Smooth muscle cell (in vitro differentiated cells): ENCODE measurements around the gene G3BP1. TPM values are rescaled to one million over a fixed set of nuclear protein-coding genes. Genes with fewer than 3 reads are reported as not detected.
"Not testable (repeated sequence)": the region's sequence is repeated elsewhere in the genome, so short reads cannot be mapped to it uniquely, and the experiment has no call there.

Experiments
- DNase-seq: peaks from one replicate; lab custom pipeline; 2025; ENCODE audit not compliant: unreplicated experiment; lab: John Stamatoyannopoulos, UW
- H2AFZ ChIP-seq: fragments of 200-600 bp; sonication (generic); 2 replicates; pipeline ENCODE4 v1.6.0; 2016; ENCODE audit warnings: antibody characterized with exemption, low read depth, mild to moderate bottlenecking
- H3F3A ChIP-seq: fragments of 200-600 bp; sonication (generic); 2 replicates; pipeline ENCODE4 v1.6.0; 2017; ENCODE audit warnings: antibody characterized with exemption, low read depth
- H3K27ac ChIP-seq: fragments of 200-600 bp; sonication (generic); 2 replicates; pipeline ENCODE4 v1.5.1; 2016; ENCODE audit warnings: low read depth, mild to moderate bottlenecking
- H3K27me3 ChIP-seq: fragments of 200-600 bp; sonication (generic); 2 replicates; pipeline ENCODE4 v1.6.1; 2016; ENCODE audit warnings: low read depth, mild to moderate bottlenecking
- H3K36me3 ChIP-seq: fragments of 200-600 bp; sonication (generic); 2 replicates; pipeline ENCODE4 v1.5.1; 2016; ENCODE audit warnings: low read depth
- H3K4me1 ChIP-seq: fragments of 200-600 bp; sonication (generic); 2 replicates; pipeline ENCODE4 v1.5.1; 2016; ENCODE audit warnings: low read depth
- H3K4me2 ChIP-seq: fragments of 200-600 bp; sonication (generic); 2 replicates; pipeline ENCODE4 v1.6.0; 2016; ENCODE audit warnings: mild to moderate bottlenecking
- H3K4me3 ChIP-seq: fragments of 200-600 bp; sonication (generic); 2 replicates; pipeline ENCODE4 v1.5.1; 2016; ENCODE audit warnings: mild to moderate bottlenecking
- H3K79me2 ChIP-seq: fragments of 200-600 bp; sonication (generic); 2 replicates; pipeline ENCODE4 v1.6.0; 2016; ENCODE audit warnings: low read depth, mild to moderate bottlenecking
- H3K9ac ChIP-seq: fragments of 200-600 bp; sonication (generic); 2 replicates; pipeline ENCODE4 v1.6.0; 2016; ENCODE audit warnings: low read depth
- H3K9me3 ChIP-seq: fragments of 200-600 bp; sonication (generic); replicated peaks from 2 replicates; pipeline ENCODE4 v1.5.1; 2016; ENCODE audit warnings: low read depth
- H4K20me1 ChIP-seq: fragments of 200-600 bp; sonication (generic); 2 replicates; pipeline ENCODE4 v1.6.0; 2016; ENCODE audit warnings: low read depth
- WGBS: methylation state at CpG from one replicate; pipeline ENCODE4 v1.1.7; 2016; ENCODE audit warnings: low lambda C conversion rate; 5-methylcytosine and 5-hydroxymethylcytosine counted together
- polyA plus RNA-seq: library from polyadenylated mRNA; unstranded; fragments of >200 nt; fragmentation: Nextera tagmentation; extraction: Ambion mirVana; gene quantifications from 2 replicates; pipeline ENCODE4 v1.2.1, GENCODE V29; 2016
- total RNA-seq: library from RNA; depleted of rRNA; stranded (reverse); fragments of >200 nt; gene quantifications from 2 replicates; pipeline ENCODE4 v1.2.3, GENCODE V29; 2014
- TF ChIP-seq, protein P1 (sequence below): fragments of 200-600 bp; sonication (generic); IDR thresholded peaks from 2 replicates; pipeline ENCODE4 v1.5.1; 2017; ENCODE audit warnings: borderline replicate concordance, mild to moderate bottlenecking, antibody characterized with exemption; ENCODE audit not compliant: insufficient read depth, poor library complexity, severe bottlenecking

The G3BP1 gene
- total and polyA plus RNA-seq, 2 experiments from 2014 or later: 69.5 to 96.8 TPM

DNA sequence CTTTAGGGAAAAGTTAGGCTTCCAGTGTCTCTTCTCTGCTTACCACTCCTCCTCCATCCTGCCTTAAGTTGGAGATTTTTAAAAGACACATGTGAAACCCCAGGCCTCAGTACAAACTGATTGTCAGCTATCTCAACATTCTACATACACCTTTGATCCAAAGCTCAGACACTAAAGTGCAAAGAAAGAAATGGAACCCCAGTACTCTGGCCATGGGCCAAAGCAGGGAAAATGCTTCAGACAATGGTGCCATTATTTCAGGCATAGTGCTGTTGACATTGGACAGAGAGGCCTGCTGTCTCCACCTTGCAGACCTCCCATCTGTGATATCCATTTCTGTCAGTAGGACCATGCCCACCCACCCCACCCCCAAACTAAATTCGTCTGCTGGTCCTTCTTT lies 49.1 kb downstream of the G3BP1 start:
- Histone ChIP-seq H3K4me3 (no peak overlapping the region), H3K27me3 (no peaks in the 10 kb centered on the region), H4K20me1 (no peaks in the 10 kb centered on the region), H3F3A (no peaks in the 10 kb centered on the region), H2AFZ (no peak overlapping the region), H3K9me3 (no peaks in the 10 kb centered on the region), H3K36me3 (no peaks in the 10 kb centered on the region), H3K9ac (no peak overlapping the region), H3K27ac (no peak overlapping the region), H3K4me1 (peaks cover 3% of the 10 kb centered on the region), H3K79me2 (no peaks in the 10 kb centered on the region), H3K4me2 (no peak overlapping the region)
- no peak for DNase-seq
- WGBS: 100% methylated on average over 1 of the region's 1 CpG
- TF ChIP-seq, protein P1, sequence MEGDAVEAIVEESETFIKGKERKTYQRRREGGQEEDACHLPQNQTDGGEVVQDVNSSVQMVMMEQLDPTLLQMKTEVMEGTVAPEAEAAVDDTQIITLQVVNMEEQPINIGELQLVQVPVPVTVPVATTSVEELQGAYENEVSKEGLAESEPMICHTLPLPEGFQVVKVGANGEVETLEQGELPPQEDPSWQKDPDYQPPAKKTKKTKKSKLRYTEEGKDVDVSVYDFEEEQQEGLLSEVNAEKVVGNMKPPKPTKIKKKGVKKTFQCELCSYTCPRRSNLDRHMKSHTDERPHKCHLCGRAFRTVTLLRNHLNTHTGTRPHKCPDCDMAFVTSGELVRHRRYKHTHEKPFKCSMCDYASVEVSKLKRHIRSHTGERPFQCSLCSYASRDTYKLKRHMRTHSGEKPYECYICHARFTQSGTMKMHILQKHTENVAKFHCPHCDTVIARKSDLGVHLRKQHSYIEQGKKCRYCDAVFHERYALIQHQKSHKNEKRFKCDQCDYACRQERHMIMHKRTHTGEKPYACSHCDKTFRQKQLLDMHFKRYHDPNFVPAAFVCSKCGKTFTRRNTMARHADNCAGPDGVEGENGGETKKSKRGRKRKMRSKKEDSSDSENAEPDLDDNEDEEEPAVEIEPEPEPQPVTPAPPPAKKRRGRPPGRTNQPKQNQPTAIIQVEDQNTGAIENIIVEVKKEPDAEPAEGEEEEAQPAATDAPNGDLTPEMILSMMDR: no peak

DNA sequence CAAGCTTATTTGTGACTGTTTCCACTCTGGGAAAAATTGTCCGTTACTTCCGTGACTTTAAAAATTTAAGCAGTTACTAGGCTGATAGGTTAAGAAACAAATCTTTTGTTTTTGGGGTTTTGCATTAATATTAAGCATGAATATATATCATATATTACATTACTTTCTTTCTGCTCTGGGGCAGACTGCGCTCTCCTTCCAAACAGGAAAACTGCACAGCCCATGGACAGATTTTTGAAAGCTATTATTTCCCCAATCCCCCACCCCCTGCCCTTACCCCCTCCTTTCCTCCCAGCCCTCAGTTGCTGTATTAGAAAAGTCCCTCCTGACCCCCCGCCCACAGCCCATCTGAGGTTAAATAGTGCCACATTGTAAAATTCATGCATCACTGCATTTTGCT lies 50.4 kb downstream of the G3BP1 start:
- Histone ChIP-seq H3K36me3 (no peaks in the 10 kb centered on the region), H3K4me3 (no peak overlapping the region), H3K27me3 (no peaks in the 10 kb centered on the region), H3F3A (no peaks in the 10 kb centered on the region), H3K9ac (no peak overlapping the region), H2AFZ (no peak overlapping the region), H3K4me1 (peaks cover 3% of the 10 kb centered on the region), H3K9me3 (no peaks in the 10 kb centered on the region), H3K4me2 (no peak overlapping the region), H4K20me1 (no peaks in the 10 kb centered on the region), H3K27ac (no peak overlapping the region), H3K79me2 (no peaks in the 10 kb centered on the region)
- WGBS: 95% methylated on average over 4 of the region's 4 CpGs
- no peak for DNase-seq
- TF ChIP-seq, protein P1: no peak

DNA sequence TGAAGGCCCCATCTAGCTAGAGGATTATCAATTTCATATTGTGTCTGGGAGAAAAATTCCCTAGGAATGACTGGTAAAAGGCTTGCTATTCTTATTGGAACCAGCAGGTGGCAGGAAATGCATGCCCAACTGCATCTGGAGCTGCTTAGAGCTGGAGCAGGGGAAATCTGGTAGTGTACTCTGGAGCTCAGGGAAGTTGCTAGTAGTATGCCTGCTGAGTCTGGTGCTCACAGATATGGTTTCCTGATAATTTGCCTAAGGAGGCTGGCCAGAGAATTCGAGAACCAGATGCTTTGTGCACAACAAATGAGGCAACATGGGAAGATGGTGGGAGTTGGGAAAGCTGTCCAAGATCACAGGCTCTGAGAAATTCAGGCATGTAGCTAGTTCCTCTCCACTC lies 53.7 kb downstream of the G3BP1 start:
- H3K4me3 ChIP-seq: no peak overlapping the region
- TF ChIP-seq, protein P1: peak; percentile 94
- no peaks in the 10 kb centered on the region for H4K20me1 ChIP-seq
- no peak overlapping the region for H3K27ac ChIP-seq
- no peaks in the 10 kb centered on the region for H3K9me3 ChIP-seq
- H3K36me3 ChIP-seq: no peaks in the 10 kb centered on the region
- DNase-seq: peak; percentile 6
- no peaks in the 10 kb centered on the region for H3K79me2 ChIP-seq
- 9% methylated on average over 1 of the region's 1 CpG for WGBS
- no peak overlapping the region for H3K4me2 ChIP-seq
- H3F3A ChIP-seq: no peaks in the 10 kb centered on the region
- H3K9ac ChIP-seq: no peak overlapping the region
- H3K27me3 ChIP-seq: no peaks in the 10 kb centered on the region
- H2AFZ ChIP-seq: no peak overlapping the region
- H3K4me1 ChIP-seq: no peaks in the 10 kb centered on the region

DNA sequence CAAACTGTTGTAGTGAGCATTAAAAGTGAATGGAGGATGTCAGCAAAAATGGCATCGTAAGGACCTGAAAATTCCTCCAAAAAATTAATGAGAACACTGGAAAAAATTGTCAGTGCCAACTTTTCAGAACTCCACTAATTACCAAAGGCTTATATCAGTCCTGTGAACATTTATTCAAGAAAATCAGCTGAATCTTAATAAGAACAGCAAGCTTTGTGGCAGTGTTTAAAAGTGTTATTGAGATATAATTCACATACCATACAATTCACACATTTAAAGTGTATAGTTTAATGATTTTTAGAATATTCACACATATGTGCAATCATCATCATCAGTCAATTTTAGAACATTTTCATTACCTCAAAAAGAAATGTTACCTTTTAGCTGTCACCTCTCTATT lies 57.6 kb downstream of the G3BP1 start:
- no peak overlapping the region for H2AFZ ChIP-seq
- H3F3A ChIP-seq: no peaks in the 10 kb centered on the region
- no peak overlapping the region for H3K9ac ChIP-seq
- no peak for DNase-seq
- no peaks in the 10 kb centered on the region for H3K27me3 ChIP-seq
- no peak overlapping the region for H3K27ac ChIP-seq
- H3K4me3 ChIP-seq: no peak overlapping the region
- H4K20me1 ChIP-seq: no peaks in the 10 kb centered on the region
- WGBS: 100% methylated on average over 1 of the region's 1 CpG
- H3K9me3 ChIP-seq: peaks cover 11% of the 10 kb centered on the region
- H3K4me2 ChIP-seq: no peak overlapping the region
- H3K4me1 ChIP-seq: no peaks in the 10 kb centered on the region
- H3K79me2 ChIP-seq: no peaks in the 10 kb centered on the region
- TF ChIP-seq, protein P1: no peak
- no peaks in the 10 kb centered on the region for H3K36me3 ChIP-seq

DNA sequence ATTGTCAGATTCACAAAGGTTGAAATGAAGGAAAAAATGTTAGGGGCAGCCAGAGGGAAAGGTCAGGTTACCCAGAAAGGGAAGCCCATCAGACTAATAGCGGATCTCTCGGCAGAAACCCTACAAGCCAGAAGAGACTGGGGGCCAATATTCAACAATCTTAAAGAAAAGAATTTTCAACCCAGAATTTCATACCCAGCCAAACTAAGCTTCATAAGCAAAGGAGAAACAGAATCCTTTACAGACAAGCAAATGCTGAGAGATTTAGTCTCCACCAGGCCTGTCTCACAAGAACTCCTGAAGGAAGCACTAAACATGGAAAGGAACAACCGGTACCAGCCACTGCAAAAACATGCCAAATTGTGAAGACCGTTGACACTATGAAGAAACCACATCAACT lies 61.1 kb downstream of the G3BP1 start:
- not testable (repeated sequence) for H3F3A ChIP-seq, H3K9ac ChIP-seq, H3K79me2 ChIP-seq, H3K4me2 ChIP-seq, DNase-seq, H2AFZ ChIP-seq, H4K20me1 ChIP-seq, H3K4me3 ChIP-seq, H3K27me3 ChIP-seq, H3K4me1 ChIP-seq, H3K27ac ChIP-seq, H3K36me3 ChIP-seq
- WGBS: 98% methylated on average over 4 of the region's 4 CpGs
- H3K9me3 ChIP-seq: peaks cover 16% of the 10 kb centered on the region
